NOMO-1 treated with DMSO at 0.1 percent for 48 hours (cell line): ENCODE results near the gene SYT3.

Experiments used
- DNase-seq: peaks from one replicate; lab custom pipeline; 2025; ENCODE audit not compliant: unreplicated experiment; lab: John Stamatoyannopoulos, UW

Gene SYT3, protein sequence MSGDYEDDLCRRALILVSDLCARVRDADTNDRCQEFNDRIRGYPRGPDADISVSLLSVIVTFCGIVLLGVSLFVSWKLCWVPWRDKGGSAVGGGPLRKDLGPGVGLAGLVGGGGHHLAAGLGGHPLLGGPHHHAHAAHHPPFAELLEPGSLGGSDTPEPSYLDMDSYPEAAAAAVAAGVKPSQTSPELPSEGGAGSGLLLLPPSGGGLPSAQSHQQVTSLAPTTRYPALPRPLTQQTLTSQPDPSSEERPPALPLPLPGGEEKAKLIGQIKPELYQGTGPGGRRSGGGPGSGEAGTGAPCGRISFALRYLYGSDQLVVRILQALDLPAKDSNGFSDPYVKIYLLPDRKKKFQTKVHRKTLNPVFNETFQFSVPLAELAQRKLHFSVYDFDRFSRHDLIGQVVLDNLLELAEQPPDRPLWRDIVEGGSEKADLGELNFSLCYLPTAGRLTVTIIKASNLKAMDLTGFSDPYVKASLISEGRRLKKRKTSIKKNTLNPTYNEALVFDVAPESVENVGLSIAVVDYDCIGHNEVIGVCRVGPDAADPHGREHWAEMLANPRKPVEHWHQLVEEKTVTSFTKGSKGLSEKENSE

DNA sequence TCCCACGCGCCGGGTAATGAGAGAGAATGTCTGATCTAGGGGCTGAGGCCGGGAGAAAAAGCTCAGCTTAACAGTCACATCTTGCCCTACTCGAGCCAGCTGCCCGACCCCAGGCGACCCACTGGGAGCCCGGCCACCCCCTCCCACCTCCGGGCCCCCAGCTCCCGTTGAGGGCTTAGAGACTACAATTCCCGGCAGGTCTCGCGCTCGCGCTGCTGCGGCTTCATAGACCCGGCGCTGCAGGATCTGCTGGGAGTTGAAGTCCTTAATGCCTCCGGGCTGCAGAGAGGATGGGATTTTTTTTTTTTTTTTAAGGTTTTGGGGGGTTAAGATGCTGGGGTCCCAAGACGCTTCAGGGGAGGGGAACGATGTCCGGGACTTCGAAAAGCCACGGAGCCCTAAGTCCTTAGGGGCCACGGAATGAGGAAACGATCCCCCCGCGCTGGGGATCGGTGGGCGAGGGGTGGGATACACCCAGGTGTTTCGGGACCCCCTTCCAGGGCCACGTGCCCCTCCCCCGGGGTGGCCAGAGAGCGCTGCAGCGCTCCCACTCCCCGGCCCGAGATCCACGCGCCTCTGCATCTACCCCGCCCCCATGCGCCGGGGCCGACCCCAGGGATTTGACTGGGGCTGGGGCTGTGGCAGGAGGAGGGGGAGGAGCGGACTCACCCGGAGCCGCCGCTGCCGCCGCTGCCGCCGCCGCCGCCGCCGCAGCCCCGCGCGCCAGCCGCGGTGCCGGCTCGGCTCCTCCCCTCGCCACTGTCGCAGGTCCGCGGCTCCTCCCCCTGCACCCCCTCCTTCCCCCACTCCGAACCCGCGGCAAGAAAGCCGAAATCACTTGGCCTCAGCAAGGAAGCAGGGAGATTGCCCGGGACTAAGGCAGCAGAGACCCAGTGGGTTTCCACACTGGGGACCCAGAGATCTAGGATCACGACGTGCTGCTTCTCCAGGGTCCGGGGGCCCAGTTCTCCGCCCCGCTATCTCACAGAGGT is at the start of gene SYT3:
TSS of gene SYT3 (minus strand) at position 761 of the 992 bp plus-strand sequence. CDS start 2,470 bp downstream, outside the sequence.
- DNase-seq = peak; percentile 38

DNA sequence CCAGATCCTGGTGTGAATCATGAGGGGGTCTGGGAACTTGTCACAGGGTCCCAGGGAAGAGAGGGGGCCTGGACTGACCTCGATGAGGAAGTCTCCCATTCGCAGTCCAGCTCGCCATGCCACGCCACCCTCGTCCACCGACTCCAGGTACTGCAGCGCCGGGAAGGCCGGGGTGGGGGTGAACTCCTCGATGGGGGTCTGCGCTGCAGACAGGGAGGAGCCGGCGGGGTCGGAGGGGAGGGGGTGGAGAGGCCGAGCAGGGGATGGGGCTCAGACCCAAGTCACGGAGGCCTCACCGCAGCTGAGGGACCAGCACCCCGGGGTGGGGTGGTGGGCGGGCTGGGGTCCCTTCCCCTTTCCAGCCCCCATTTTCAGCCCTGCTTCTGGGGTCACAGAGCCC is 49.1 kb upstream of the SYT3 start:
- no peak for DNase-seq

DNA sequence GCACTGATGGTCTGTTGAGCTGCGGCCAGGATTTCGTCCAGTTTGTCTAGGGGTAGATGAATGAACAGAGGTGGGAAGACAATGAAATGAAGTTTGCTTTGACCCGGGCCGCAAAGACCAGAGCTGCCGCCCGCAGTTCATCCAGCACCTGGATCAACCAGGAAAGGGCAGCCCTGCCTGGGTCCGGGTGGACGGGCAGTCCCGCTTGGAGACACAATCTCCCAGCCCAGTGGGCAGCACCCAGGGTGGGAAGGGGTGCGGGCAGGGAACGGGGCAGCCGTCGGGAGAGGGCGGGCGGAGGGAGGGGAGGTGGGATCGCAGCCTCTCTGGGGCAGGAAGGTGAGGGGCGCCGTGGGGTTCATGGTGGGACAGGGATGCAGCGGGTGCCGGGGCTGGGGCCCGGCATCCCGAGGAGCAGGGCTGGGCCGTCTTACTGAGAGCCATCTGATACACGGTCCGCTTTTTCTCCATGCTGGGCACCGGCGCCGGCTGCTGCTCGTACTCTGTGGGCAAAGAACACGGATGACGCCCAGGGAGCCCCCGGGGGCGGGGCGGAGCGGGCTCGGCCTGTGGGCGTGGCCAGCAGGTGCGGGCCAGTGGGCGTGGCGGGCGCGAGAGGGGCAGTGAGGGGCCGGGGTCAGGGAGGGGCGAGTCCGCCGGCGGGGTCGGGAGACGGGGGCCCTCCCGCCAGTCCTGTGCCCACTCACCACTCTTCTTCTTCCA is 46.8 kb upstream of the SYT3 start:
- DNase-seq = no peak

DNA sequence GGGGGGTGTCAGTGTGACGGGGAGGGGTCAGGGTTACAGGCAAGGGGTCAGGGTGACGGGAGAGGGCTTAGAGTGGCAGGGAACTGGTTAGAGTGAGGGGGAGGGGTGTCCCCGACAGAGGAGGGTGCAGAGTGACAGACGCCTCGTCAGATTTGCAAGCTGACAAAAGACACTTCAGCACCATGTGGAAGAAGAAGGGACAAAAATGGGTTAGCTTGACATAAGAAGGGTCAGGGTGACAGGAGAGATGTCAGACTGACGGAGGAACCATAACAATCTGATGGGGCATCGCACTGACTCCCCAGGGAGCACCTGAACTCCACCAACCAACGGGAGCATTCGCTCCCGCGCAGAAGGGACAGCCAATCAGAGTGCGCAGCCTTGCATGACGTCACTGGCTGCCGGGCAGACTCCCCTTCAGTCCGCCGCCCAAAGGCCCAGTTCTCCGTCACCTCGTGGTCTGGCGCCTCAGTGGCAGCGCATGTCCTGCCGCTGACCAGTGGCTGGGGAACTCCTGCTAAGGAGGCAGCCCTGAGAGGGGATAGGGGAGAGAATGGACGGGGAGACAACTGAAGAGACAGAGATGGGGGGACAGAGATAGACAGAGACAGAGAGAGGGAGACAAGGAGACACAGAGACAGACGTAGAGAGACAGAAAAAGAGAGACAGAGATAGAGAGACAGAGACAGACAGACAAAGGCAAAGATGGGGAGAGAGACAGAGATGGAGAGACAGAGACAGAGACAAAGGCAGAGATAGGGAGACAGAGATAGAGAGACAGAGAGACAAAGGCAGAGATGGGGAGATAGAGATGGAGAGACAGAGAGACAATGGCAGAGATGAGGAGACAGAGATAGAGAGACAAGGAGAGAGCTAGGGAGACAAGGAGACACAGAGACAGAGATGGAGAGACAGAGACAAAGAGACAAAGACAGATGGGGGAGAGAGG is 39.8 kb upstream of the SYT3 start:
- peak; percentile 67 for DNase-seq

DNA sequence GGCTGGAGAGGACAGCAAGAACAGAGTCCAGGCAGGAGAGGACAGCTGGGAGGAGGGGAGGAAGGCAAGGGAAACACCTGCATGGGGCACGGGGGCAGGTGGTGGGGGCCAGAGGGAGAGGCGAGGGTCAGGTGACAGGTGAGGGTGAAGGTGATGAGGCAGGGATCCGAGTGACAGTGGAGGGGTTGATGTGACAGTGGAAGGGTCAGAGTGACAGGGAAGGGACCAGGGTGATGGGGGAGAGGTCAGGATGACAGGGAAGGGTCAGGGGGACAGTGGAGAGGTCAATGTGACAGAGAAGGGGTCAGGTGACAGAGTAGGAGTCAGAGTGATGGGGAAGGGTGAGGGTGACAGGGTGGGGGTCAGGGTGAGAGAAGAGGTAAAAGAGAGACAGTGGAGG is 38.6 kb upstream of the SYT3 start:
- no peak for DNase-seq

DNA sequence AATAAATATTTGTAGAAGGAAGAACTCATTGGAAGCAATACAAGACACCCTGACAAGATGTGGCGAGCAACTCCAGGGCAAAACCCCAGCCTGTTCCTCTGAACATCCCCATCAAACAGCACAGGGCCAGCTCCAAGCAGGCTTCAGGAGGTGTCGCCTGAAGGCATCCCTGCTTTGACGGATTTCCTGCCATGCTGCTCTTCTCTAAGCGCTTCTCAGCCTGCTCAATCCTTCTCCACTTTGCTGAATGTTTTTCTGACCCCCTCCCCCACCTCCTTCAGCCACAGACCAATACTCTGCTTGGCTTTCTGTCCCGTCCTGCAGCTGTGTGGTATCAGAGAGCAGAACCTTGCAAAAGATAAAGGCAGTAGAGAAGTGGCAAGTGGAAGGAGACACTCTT is 38.0 kb upstream of the SYT3 start:
- no peak for DNase-seq

DNA sequence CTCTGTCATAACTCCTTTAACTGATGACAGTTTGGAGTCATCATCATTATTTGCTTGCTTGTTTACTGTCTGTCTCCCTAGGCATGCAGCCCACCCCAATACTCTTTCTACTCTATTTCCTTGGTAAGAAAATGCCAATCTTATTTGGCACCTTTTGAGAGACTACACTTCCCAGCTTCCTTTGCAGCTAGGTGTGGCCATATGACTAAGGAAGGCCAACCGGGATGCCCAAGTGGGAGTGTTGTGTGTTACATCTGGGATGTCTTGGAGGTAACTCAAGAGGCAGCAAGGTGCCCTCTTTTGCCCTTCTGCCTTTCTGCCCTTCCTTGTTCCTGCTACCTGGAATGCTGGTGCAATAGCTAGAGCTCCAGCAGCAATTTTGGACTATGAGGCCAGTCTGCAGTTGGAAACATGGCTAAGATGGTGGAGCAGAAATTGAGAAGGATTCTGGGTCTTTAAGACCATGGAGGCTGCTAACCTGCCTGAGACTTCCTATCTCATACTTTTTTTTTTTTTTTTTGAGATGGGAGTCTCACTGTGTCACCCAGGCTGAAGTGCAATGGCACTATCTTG is 37.0 kb upstream of the SYT3 start:
- DNase-seq = no peak

DNA sequence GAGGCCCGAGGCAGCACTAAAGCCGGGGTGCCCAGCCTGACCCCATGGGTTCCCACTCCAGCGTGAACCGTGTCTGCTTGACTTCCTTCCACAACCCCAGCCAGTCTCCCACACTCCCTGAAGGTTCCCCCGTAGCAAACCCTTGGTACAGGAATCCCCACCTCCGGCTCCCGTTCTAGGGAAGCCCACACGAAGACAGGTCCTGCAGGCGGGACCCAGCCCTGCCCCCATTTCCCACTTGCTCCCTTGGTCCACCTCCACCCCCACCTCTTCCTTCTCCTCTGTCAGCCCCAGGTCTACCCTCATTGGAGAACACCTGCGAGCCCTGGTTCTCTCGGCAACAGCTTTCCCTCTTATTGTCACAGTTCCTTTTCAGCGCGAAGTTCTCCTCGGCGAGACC is 33.4 kb upstream of the SYT3 start:
- no peak for DNase-seq

DNA sequence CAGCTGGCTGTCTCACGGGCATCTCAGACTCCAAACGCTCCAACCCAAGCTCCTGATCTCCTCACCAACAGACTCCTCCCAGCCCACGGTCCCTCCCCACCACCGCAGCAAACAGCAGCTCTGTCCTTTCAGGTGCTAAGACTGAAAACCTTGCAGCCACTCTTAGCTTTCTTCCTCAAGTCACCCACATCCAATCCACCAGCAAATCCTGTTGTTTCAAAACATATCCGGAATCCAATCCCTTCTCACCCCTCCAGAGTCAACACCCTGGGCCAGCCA is 30.4 kb upstream of the SYT3 start:
- no peak for DNase-seq

DNA sequence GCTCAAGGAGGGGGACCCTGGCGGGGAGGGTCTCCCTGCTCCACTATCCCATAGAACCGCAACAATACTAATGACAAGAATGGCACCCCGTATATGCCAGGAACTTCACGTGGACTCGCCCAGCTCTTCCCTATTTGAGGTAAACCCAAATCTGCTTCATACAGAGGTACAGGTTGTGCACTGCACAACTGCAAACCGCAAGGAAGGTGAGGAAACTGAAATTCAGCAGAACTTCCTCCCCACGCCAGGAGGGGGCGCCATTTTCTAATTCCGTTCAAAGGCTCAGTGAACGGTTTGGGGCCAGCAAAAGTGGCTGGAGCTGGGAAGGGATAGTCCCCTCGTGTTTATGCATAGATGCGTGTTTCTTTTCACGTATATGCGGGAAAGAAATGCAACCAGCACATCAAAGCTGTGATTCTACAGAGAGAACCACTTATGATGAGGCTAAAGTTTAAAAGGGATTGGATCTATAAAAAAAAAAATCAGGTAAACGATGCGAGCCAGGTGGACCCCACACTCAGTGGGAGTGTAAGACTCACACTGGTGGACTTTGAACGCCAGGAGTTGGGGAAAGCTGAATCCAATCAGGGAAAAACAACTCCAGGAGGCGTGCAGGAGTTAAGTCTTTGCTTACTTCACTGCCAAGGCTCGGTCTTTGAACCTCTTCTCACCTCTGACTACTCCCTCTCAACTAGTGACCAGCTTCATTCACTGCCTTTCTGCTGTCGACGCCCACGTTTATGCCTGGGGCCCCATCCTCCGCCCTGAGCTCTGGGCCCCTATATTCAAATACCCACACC is 29.8 kb upstream of the SYT3 start:
- peak; percentile 50 for DNase-seq

DNA sequence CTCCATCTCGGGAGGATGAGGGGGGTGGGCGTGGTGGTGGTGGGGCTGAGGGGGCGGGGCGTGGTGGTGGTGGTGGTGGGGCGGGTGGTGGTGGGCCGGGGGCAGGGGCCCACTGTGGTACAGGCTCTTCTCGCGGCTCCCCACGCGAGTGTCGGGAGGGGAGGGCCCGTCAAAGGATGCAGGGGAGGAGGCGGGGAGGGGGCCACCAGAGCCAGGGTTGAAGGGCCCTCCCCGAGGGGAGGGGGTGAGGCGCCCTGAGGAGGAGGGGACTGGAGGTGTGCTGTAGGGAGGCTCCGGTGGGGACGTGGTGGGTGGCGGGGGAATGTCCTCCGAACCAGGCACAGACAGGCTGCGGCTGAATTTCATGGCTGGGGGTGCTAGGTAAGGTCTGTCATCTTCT is 29.2 kb upstream of the SYT3 start:
- DNase-seq = no peak

DNA sequence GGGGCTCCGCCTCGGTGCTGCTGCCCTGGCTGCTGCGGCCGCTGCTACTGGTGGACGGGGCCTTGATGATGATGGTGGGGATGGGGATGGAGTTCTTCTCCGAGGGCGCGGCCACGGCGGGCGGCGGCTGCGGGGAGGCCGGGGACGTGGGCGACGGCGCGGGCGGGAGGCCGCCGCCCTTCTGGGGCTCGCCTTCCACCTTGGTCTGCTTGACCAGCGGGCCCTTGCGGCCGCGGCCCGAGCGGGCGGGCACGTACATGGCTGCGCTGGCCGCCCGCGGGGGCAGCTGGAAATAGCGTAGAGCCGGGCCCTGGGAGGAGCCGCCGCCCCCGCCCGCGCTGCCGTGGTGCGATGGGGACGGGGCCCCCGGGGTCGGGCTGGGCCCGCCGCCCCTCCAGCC is 28.7 kb upstream of the SYT3 start:
- no peak for DNase-seq

DNA sequence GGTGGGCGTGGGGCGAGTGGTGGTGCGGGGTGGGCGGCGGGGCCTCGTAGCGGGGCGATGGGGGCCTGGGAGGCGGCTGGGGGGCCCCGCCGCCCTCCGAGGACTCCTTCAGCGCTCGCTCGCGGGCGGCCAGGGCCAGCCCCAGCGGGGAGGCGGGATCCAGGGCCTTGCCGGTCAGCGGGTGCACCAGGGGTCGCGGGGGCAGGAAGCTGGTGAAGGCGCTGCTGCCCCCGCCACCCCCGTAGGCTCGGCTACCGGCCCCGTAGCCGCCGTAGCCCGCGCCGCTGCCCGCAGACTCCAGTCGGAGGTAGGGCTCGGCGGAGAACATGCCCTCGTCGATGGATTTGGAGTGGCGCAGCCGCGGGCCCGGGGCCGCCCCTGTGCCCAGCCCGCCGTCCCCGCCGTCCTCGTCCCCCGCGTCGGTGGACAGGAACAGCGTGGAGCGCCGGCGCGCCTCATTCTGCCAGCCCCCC is 28.1 kb upstream of the SYT3 start:
- no peak for DNase-seq

DNA sequence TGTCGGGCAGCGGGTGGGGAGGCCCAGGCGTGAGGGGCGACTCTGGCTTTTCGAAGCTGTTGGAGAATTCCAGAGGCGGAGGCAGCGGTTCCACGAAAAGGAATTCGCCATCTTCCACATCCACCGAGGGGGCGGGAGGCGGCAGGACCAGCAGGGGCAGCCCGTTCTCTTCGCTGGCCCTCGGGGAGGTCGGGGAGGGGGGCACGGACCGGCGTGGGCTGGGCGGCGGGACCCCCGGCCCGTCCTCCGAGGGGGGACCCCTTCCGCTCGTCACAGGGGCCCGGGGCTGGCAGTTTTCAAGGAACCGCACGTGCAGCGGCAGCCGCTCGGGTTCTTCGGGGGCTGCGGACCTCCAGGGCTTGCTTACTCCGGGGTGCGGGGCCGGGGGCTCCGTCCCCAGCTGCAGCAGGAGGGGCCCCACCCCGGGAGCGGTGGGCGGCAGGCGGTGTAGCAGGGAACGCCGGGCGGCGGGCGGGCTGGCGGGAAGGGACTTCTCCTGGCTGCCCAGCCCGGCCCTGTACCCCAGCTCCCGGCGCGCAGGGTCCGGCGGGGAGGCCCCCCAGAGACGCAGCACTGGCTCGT is 27.6 kb upstream of the SYT3 start:
- no peak for DNase-seq

DNA sequence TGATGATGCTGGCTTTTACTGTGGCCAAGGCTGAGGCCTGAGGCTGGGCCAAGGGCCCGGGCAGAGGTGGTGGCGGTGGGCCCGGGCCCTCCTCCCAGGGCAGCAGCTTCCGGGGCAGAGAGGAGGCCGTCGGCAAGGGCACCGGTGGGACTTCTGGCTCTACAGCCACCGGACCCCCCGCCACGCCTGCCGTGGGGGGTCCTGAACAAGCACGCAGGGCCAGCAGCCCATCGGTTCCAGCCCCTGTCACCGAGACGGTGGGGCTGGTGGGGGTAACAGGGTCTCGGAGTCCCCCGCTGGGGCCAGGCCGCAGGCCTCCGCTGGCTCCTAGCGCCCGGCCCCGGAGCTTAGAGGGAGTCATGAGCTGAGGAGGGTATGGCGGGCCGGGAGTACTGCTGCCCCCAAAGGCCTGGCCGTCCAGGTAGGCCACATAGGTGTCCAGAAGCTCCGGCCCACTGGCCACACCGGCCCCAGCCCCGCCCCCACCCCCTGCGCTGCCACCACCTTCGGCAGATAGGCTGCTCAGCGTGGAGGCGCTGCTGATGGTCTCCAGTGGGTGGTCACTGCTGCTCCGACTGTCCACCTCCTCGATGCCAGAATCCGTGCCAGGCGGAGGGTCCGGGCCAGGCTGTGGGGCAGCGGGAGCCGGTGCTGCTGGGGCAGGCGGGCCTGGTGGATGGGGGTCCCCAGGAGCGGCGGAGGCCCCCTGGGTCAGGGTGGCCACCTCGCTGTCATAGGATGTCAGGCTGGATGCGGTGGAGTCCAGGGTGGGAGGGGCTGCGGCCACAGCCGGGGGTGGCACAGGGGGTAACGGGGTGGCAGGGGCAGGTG is 26.9 kb upstream of the SYT3 start:
- no peak for DNase-seq

DNA sequence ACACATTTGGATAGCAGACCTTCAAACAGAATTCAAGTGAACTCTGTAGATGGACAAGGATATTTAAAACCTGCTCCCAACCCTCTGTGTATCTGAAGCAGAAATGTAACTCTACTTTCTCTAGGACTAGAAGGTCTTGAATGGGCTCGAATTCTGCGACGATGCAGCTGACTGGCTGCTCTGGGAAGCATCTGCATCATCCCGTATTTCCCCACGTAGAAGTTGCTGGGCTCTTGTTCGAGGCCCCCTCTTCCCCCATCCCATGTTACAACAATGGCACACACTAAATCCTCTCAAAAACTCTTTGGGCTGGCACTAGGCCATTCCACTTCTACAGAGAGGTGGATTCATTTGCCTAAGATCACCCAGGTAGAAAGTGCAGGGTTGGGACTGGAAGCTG is 24.5 kb upstream of the SYT3 start:
- DNase-seq = no peak

DNA sequence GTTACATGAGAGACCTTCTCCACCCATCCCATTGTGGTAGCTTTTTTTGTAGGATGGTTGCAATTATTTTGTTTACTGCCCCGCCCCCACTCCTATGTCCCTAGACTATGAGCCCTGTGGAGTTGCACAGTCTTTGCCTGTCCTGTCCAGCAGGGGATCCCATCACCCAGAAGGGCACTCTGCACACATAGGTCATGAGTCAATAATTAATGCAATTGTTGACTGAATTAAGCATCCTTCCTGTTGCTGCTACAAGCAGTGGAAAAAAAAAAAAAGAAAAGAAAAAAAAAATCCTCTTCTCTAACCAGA is 23.8 kb upstream of the SYT3 start:
- no peak for DNase-seq
